ENCODE results near the gene HAO2.

GRCh38 chr1:119368554-119368953 is at the start of gene HAO2:
- TF ChIP-seq POLR2A (IDR thresholded peaks at IDR 0.05): no peak
- TF ChIP-seq, protein P1, sequence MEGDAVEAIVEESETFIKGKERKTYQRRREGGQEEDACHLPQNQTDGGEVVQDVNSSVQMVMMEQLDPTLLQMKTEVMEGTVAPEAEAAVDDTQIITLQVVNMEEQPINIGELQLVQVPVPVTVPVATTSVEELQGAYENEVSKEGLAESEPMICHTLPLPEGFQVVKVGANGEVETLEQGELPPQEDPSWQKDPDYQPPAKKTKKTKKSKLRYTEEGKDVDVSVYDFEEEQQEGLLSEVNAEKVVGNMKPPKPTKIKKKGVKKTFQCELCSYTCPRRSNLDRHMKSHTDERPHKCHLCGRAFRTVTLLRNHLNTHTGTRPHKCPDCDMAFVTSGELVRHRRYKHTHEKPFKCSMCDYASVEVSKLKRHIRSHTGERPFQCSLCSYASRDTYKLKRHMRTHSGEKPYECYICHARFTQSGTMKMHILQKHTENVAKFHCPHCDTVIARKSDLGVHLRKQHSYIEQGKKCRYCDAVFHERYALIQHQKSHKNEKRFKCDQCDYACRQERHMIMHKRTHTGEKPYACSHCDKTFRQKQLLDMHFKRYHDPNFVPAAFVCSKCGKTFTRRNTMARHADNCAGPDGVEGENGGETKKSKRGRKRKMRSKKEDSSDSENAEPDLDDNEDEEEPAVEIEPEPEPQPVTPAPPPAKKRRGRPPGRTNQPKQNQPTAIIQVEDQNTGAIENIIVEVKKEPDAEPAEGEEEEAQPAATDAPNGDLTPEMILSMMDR (IDR thresholded peaks at IDR 0.05): no peak

All from ovary (tissue), 3 donors.